A549 (cell line): ENCODE results near the gene BLTP2.

Source experiments
- GATA3 ChIP-seq: IDR thresholded peaks from 2 replicates; pipeline ENCODE4 v1.6.1; 2012; ENCODE audit warnings: borderline replicate concordance
- POLR2A ChIP-seq: IDR thresholded peaks from 2 replicates; pipeline ENCODE4 v1.6.1; 2012; ENCODE audit warnings: mild to moderate bottlenecking, low read length
- RAD21 ChIP-seq, 2 experiments: fragments of >200 bp in 1 of 2; sonication (Bioruptor Twin) in 1 of 2; formaldehyde crosslinking in 1 of 2; IDR thresholded peaks in 1 of 2; conservative IDR thresholded peaks in 1 of 2; 2 replicates in 1 of 2; 3 replicates in 1 of 2; pipeline ENCODE4 v1.6.1; 2012 to 2018; ENCODE audit warnings: inconsistent platforms in 1 of 2
- RFX5 ChIP-seq: fragments of 450-650 bp; IDR thresholded peaks from 2 replicates; pipeline ENCODE4 v1.7.1; 2014; ENCODE audit warnings: antibody characterized with exemption, mild to moderate bottlenecking, moderate library complexity
- ZFP36 ChIP-seq: fragments of 450-650 bp; IDR thresholded peaks from 2 replicates; pipeline ENCODE4 v1.6.1; 2014; ENCODE audit warnings: borderline replicate concordance; ENCODE audit not compliant: partially characterized antibody
- TF ChIP-seq, protein P1 (sequence below): fragments of 450-650 bp; IDR thresholded peaks from 2 replicates; pipeline ENCODE4 v1.6.1; 2014; ENCODE audit warnings: antibody characterized with exemption

DNA sequence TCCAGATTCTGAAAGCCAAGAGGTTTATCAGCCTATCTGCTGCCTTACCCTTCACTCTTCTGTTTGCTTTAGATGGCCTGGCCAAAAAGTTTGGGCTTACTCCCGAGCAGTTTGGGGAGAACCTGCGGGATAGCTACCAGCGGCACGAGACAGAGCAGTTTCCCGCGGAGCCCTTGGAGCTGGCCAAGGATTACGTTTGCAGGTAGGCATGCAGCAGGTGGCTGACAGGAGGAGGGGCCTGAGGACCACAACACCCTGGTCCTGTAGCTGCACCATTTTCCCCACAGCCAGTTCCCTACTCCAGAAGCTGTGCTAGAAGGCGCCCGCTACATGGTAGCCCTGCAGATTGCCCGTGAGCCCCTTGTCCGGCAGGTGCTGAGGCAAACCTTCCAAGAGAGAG, 37.7 kb upstream of the BLTP2 start:
- TF ChIP-seq RAD21 (conservative IDR thresholded peaks at IDR 0.05 in 1 of 2, IDR thresholded peaks at IDR 0.05 in 1 of 2) (no peak), POLR2A (no peak), GATA3 (no peak), ZFP36 (no peak), RFX5 (no peak)
- TF ChIP-seq, protein P1, sequence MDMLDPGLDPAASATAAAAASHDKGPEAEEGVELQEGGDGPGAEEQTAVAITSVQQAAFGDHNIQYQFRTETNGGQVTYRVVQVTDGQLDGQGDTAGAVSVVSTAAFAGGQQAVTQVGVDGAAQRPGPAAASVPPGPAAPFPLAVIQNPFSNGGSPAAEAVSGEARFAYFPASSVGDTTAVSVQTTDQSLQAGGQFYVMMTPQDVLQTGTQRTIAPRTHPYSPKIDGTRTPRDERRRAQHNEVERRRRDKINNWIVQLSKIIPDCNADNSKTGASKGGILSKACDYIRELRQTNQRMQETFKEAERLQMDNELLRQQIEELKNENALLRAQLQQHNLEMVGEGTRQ = no peak
